Thymus (tissue), 11 donors: ENCODE data around the gene ALPG. TPM values are rescaled to one million over a fixed set of nuclear protein-coding genes. Genes with fewer than 3 reads are reported as not detected.
"Not testable (repeated sequence)": the region's sequence is repeated elsewhere in the genome, so short reads cannot be mapped to it uniquely, and the experiment has no call there.

Experiments used
- DNase-seq, 9 donors: peaks; one replicate each; pipeline ENCODE4 v3.0.0-alpha.2; 2013; ENCODE audit warnings: low spot score in 9 of 9, low read depth in 6 of 9, missing footprints in 1 of 9
- H3K27ac ChIP-seq, 2 donors: one replicate each; pipeline ENCODE4 v1.5.1; 2013; ENCODE audit warnings: control low read depth in 1 of 2, low read depth in 1 of 2, low read length in 1 of 2, mild to moderate bottlenecking in 1 of 2, moderate library complexity in 1 of 2
- H3K27me3 ChIP-seq, 2 donors: one replicate each; pipeline ENCODE4 v1.5.1; 2013; ENCODE audit warnings: low read length in 1 of 2; ENCODE audit not compliant: control insufficient read depth in 2 of 2, insufficient read depth in 1 of 2
- H3K36me3 ChIP-seq, 2 donors: one replicate each; pipeline ENCODE4 v1.5.1; 2013; ENCODE audit warnings: low read length in 1 of 2, mild to moderate bottlenecking in 1 of 2, moderate library complexity in 1 of 2; ENCODE audit not compliant: control insufficient read depth in 2 of 2, insufficient read depth in 2 of 2
- H3K4me1 ChIP-seq, 2 donors: one replicate each; pipeline ENCODE4 v1.5.1; 2013; ENCODE audit warnings: low read length in 2 of 2; ENCODE audit not compliant: control insufficient read depth in 2 of 2, insufficient read depth in 2 of 2
- H3K4me3 ChIP-seq, 2 donors: one replicate each; pipeline ENCODE4 v1.5.1; 2013; ENCODE audit warnings: low read length in 2 of 2, control low read depth in 1 of 2, mild to moderate bottlenecking in 1 of 2
- H3K9me3 ChIP-seq, 2 donors: one replicate each; pipeline ENCODE4 v1.5.1; 2013; ENCODE audit warnings: low read length in 1 of 2, mild to moderate bottlenecking in 1 of 2; ENCODE audit not compliant: control insufficient read depth in 2 of 2, insufficient read depth in 1 of 2
- WGBS: extraction: QIAGEN DNeasy Blood & Tissue Kit; methylation state at CpG from one replicate; pipeline ENCODE4 v1.1.7; 2013; 5-methylcytosine and 5-hydroxymethylcytosine counted together
- polyA plus RNA-seq: library from polyadenylated mRNA; stranded (reverse); fragments of 200-250 nt; gene quantifications from one replicate; pipeline ENCODE4 v1.2.3, GENCODE V29; 2013
- total RNA-seq: library from RNA; stranded (reverse); fragments of 120-200 nt; gene quantifications from one replicate; pipeline ENCODE4 v1.2.4, GENCODE V29; 2013
- donor health status: healthy.

Gene ALPG
- total and polyA plus RNA-seq, 2 donors: 0.24 to 0.96 TPM

DNA sequence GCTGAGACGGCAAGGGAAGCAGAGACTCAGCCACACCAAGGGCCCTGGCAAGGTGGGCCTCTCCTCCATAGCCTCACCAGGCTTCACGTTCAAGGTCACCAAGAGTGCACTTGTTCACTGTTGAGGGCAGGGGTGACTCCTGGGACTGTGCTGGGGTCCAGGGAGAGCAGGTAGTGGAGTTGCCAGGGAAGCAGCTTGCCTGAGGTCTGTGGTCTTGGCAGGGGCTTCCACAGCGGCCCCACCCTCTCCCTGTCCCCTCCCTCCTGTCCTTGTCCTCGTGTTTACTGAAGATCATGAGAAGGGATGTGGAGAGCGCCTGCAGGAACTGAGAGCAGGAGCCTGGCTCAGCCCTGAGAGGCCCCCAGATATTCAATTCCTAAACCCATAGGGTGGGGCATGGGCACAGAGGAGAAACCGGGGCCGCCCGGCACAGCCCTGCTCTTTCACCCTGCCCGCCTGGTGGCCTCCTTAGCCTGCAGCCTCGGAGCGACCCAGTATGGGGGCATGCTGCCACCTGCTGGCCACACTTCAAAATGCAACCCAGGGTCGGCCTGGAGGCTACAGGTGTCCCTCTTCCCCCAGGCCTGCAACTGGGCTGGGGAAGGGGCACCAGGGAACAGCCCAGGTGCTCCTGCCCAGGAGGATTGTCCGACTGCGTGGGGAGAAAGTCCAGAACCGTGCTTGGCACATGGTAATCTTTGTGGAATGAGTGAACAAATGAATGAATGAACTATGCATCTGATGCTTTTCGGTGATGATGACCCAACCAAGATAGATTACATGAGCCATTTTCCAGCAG is 33.8 kb downstream of the ALPG start:
- WGBS: 19% methylated on average over 15 of the region's 16 CpGs
- peaks cover 0 to 20% of the 10 kb centered on the region in 2 donors for H3K27me3 ChIP-seq
- H3K4me3 ChIP-seq, H3K9me3 ChIP-seq, H3K36me3 ChIP-seq, H3K27ac ChIP-seq, H3K4me1 ChIP-seq: not testable (repeated sequence)
- DNase-seq: peak; percentile 37 to 89 (median 74)

DNA sequence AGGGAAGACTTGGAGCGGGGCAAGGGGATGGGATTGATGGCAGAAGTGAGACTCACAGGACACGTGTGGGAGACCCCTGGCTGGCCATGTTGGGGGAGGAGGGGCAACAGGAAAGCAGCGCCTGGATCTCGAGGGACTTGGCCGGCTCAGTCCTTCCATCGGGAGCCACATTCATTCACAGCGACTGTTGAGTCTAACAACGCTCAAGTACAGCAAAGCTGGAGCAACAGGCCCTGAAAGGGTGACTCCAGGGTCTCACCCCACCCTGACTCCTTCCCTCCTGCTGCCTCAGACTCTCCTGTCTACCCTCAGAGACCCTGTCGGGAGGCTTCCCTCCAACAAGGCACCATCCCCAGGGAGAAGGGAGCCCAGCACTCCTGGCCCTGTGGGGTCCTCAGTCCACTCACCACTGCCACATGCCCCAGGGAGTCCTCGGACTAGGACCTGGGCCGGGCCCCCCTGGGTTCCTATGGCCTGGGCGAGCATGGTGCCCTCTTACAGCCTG is 34.6 kb downstream of the ALPG start:
- Histone ChIP-seq H3K9me3 (no peaks in the 10 kb centered on the region), H3K27ac (no peak overlapping the region), H3K4me1 (peaks cover 0 to 2% of the 10 kb centered on the region in 2 donors), H3K4me3 (no peak overlapping the region), H3K36me3 (no peaks in the 10 kb centered on the region), H3K27me3 (peaks cover 0 to 18% of the 10 kb centered on the region in 2 donors)
- WGBS: 84% methylated on average over 12 of the region's 12 CpGs
- no peak for DNase-seq

GRCh38 chr2:232441922-232442321 is 35.3 kb downstream of the ALPG start:
- 95% methylated on average over 9 of the region's 10 CpGs for WGBS
- H3K27me3 ChIP-seq: peaks cover 0 to 18% of the 10 kb centered on the region in 2 donors
- not testable (repeated sequence) for H3K4me1 ChIP-seq, H3K36me3 ChIP-seq, H3K4me3 ChIP-seq, DNase-seq, H3K27ac ChIP-seq, H3K9me3 ChIP-seq

- H3K4me1 ChIP-seq, H3K36me3 ChIP-seq, H3K9me3 ChIP-seq, H3K27ac ChIP-seq, H3K4me3 ChIP-seq, DNase-seq: not testable (repeated sequence)
- 86% methylated on average over 13 of the region's 13 CpGs for WGBS
- peaks cover 0 to 18% of the 10 kb centered on the region in 2 donors for H3K27me3 ChIP-seq
These were observed 35.8 kb downstream of the ALPG start for GRCh38 chr2:232442431-232442830.

DNA sequence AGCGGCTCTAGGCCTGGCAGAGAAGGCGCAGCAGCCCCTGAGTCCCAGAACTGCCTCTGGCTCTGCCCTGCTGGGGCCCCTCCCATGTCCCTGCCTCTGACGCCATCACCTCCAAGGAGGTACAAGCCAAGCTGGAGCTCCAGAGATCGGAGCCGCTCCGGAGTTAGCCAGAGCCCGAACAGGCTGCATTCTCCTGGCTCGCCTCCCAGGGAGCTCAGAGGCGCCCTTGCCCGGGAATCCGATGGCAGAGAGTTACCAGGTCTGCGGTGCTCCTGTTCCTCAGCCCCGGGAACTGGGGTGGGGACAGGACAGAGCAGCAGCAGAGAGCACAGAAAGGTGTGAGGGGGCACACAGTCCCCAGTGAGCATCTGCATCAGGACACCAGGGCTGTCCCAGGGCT is 36.4 kb downstream of the ALPG start:
- not testable (repeated sequence) for H3K27ac ChIP-seq, H3K9me3 ChIP-seq, H3K4me3 ChIP-seq, DNase-seq, H3K36me3 ChIP-seq, H3K4me1 ChIP-seq
- peaks cover 0 to 18% of the 10 kb centered on the region in 2 donors for H3K27me3 ChIP-seq
- 92% methylated on average over 9 of the region's 13 CpGs for WGBS

DNA sequence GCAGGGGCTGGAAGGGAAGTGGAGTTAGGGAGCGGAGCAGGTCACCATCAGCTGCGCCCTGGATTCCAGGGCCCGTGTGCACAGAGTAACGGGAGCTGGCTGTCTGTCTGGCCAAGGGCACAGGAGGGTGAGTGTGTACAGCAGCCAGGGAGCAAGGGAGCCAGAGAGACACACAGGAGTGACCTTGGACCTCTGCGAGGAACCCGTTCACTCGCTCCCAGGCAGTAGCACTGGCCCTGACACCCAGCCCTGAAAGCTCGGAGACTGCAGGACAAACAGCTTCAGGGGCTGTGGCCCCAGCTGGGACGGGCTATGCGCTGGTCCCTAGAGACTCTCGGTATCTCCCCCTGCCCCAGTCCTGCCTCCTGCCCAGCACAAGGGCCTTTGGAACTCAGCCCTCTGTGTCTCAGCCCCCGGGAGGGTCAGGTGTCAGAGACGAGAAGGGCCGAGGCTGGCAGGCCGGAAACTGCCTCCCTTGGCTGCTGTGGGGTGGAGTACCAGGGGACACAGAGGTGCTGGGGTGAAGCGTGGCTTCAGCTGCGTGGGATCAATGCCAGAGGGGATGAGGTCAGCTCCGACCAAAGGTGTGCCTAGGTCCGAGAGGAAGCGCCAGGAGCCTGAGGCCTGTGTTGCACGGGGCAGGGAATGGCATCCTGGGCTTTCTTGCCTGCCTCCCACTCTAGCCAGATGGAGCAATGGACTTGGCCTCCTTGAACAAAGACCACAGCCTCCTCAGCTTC is 37.2 kb downstream of the ALPG start:
- not testable (repeated sequence) for H3K27ac ChIP-seq, H3K4me3 ChIP-seq, H3K36me3 ChIP-seq, H3K9me3 ChIP-seq, DNase-seq
- peaks cover 0 to 11% of the 10 kb centered on the region in 2 donors for H3K4me1 ChIP-seq
- 91% methylated on average over 17 of the region's 21 CpGs for WGBS
- peaks cover 0 to 13% of the 10 kb centered on the region in 2 donors for H3K27me3 ChIP-seq

DNA sequence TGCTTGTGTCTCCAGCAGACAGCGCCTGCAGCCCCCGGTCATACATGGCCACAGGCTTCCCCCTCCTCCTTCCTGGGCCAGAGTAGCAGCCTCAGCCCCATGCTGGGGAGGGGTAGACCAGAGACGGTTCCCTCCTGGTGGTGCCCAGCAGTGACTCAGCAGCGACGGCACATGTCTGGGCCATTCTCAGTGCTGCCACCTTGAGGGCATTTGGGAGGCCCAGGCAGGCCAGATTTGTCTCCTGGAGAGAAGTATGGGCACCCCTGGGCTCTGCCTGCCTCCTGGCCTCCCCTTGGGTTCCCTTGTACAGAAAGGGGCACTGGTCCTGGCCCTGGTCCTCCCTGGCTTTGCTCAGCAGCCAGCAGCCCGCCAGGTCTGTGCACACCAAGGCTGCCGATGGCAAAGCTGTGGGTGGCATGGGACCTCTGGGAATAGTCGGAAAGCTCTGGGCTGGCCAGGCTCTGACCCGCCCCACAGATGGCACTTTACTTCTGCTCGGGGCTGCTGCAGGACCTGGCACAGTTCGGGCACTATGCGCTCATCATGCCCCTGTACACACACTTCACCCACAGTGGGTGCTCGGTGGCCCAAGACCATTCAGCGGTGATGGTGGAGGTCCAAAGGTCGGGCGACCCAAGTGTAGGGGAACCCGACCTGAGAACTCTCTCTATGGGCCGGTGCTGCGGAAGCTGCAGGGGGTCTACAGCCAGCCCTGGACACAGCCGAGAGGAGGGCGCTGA is 37.9 kb downstream of the ALPG start:
- H3K27me3 ChIP-seq: peaks cover 0 to 9% of the 10 kb centered on the region in 2 donors
- H3K4me1 ChIP-seq: peaks cover 0 to 11% of the 10 kb centered on the region in 2 donors
- H3K4me3 ChIP-seq: no peak overlapping the region
- peak in 6 of 9 donors; percentile 32 to 68 (median 44) for DNase-seq
- no peak overlapping the region for H3K27ac ChIP-seq
- H3K9me3 ChIP-seq: no peaks in the 10 kb centered on the region
- no peaks in the 10 kb centered on the region for H3K36me3 ChIP-seq
- 81% methylated on average over 21 of the region's 21 CpGs for WGBS

GRCh38 chr2:232445149-232445885 is 38.7 kb downstream of the ALPG start:
- not testable (repeated sequence) for H3K27ac ChIP-seq, H3K4me1 ChIP-seq, H3K4me3 ChIP-seq, H3K9me3 ChIP-seq, DNase-seq, H3K36me3 ChIP-seq, H3K27me3 ChIP-seq
- WGBS: 92% methylated on average over 26 of the region's 29 CpGs
